Inferior parietal cortex (tissue), 1 donor: ENCODE measurements around the gene TARS3.

Source experiments
- DNase-seq: peaks from one replicate; pipeline ENCODE4 v3.0.0-alpha.2; 2016; ENCODE audit errors: extremely low spot score

TARS3 gene

GRCh38 chr15:101604124-101604874, 120.0 kb downstream of the TARS3 start:
- no peak for DNase-seq
